Natural killer cell (primary cell): ENCODE results near the gene FBXL16. TPM values are rescaled to one million over a fixed set of nuclear protein-coding genes. Genes with fewer than 3 reads are reported as not detected.

Experiments
- ATAC-seq, 3 donors: fragments of 150-1000 bp in 2 of 3; fragments of 200-7000 bp in 1 of 3; cut with Tn5 transposase; 1 replicate in 1 of 3; 2 replicates in 2 of 3; pipeline ENCODE4 v1.10.0; 2021; ENCODE audit warnings: mild to moderate bottlenecking in 2 of 3, moderate library complexity in 2 of 3
- DNase-seq, 2 donors: peaks; one replicate each; pipeline versions ENCODE4 v3.0.0 to v3.0.0-alpha.2; 2013 to 2021; ENCODE audit warnings: mixed read lengths in 1 of 2
- H3K27ac ChIP-seq: one replicate; pipeline ENCODE4 v1.5.1; 2013; ENCODE audit warnings: mild to moderate bottlenecking, low read length
- H3K27me3 ChIP-seq: one replicate; pipeline ENCODE4 v1.6.1; 2013; ENCODE audit warnings: low read length; ENCODE audit not compliant: control insufficient read depth, insufficient read depth
- H3K36me3 ChIP-seq: one replicate; pipeline ENCODE4 v1.6.1; 2013; ENCODE audit warnings: low read length; ENCODE audit not compliant: control insufficient read depth, insufficient read depth
- H3K4me1 ChIP-seq: one replicate; pipeline ENCODE4 v1.6.1; 2013; ENCODE audit warnings: low read length; ENCODE audit not compliant: control insufficient read depth, insufficient read depth
- H3K4me3 ChIP-seq: one replicate; pipeline ENCODE4 v1.5.1; 2013; ENCODE audit warnings: low read length
- H3K9me3 ChIP-seq: one replicate; pipeline ENCODE4 v1.6.1; 2013; ENCODE audit warnings: low read length; ENCODE audit not compliant: control insufficient read depth, insufficient read depth
- H3K27ac Mint-ChIP-seq, 2 donors: one replicate each; pipeline ENCODE4 v1.8.0; 2022; ENCODE audit warnings: mild to moderate bottlenecking in 2 of 2, mixed read lengths in 2 of 2, moderate library complexity in 1 of 2
- H3K27me3 Mint-ChIP-seq, 2 donors: one replicate each; pipeline ENCODE4 v1.8.0; 2022; ENCODE audit warnings: low read depth in 2 of 2, mixed read lengths in 2 of 2
- H3K36me3 Mint-ChIP-seq: one replicate; pipeline ENCODE4 v1.8.0; 2022; ENCODE audit warnings: mixed read lengths
- H3K4me1 Mint-ChIP-seq, 2 donors: one replicate each; pipeline ENCODE4 v1.8.0; 2022; ENCODE audit warnings: mixed read lengths in 2 of 2
- H3K4me3 Mint-ChIP-seq: one replicate; pipeline ENCODE4 v1.8.0; 2022; ENCODE audit warnings: mild to moderate bottlenecking, moderate library complexity, mixed read lengths
- H3K9me3 Mint-ChIP-seq, 2 donors: one replicate each; pipeline ENCODE4 v1.8.0; 2022; ENCODE audit warnings: mixed read lengths in 2 of 2
- CTCF ChIP-seq: fragments of 200-600 bp; IDR thresholded peaks from one replicate; pipeline ENCODE4 v1.8.0; 2022; ENCODE audit warnings: antibody characterized with exemption
- WGBS: methylation state at CpG from one replicate; pipeline ENCODE4 v1.1.7; 2013; ENCODE audit warnings: missing lambda C conversion rate; ENCODE audit not compliant: insufficient coverage; 5-methylcytosine and 5-hydroxymethylcytosine counted together
- intact Hi-C: fragments of 100-400 bp; cut with micrococcal nuclease; formaldehyde crosslinking; loops from one replicate; pipeline ENCODE4 v1.14.2; 2022
- total RNA-seq, 4 donors: library from RNA; stranded (reverse); fragments of 120-200 nt in 1 of 4; gene quantifications; one replicate each; pipeline versions ENCODE4 v1.2.3 to v1.2.4, GENCODE V29; 2013 to 2022

Gene FBXL16
- total RNA-seq, 3 donors from 2014 or later (not counting 1 experiment from before 2014, with no cell fraction given): 0.48 to 0.79 TPM; not detected in 1

DNA sequence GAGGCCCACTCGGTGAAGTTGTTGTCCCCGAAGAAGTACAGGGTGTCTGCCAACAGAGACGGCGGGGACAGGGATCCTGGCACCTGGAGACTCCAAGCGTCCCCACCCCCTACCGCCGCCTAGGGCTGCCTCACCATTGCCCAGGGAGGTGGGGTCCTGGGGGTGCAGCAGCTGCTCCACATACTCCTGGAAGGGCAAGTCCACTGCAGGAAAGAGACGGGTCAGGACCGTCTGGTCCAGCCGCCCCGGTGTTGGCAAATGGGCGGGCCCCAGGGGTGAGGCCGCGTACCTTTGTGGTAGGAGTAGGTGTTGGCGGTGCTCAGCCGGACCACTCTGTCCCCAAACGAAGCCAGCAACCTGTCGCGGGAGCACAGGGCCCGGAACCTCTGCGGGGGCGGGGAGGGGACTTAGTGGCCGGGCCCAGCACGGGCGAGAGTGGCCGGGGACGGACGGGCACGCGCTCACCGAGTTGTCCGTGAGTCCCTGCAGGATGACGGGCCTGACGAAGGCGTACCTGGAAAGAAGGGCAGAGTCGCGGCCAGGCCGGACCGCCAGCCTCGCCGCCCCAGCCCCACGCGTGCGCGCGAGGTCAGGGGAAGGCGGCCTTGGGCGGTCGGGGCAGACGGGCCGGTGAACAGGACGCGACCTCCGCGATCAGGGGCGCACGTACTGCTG, 22.1 kb downstream of the FBXL16 start:
- Mint-ChIP-seq H3K4me3 (peak overlapping the region; percentile 70), H3K27me3 (no peaks in the 10 kb centered on the region), H3K4me1 (peaks cover 0 to 35% of the 10 kb centered on the region in 2 donors), H3K27ac (peak overlapping the region; percentile 11 to 85), H3K36me3 (no peaks in the 10 kb centered on the region), H3K9me3 (no peaks in the 10 kb centered on the region)
- WGBS: 29% methylated on average over 57 of the region's 57 CpGs
- ATAC-seq (no peak), DNase-seq (no peak)
- intact Hi-C loops: no loop called here
- H3K4me1 ChIP-seq: peaks cover 60% of the 10 kb centered on the region
- H3K27ac ChIP-seq: peak overlapping the region; percentile 35
- TF ChIP-seq CTCF: no peak
- no peaks in the 10 kb centered on the region for H3K9me3 ChIP-seq
- H3K36me3 ChIP-seq: peaks cover 21% of the 10 kb centered on the region
- H3K27me3 ChIP-seq: no peaks in the 10 kb centered on the region
- H3K4me3 ChIP-seq: peak overlapping the region; percentile 26

GRCh38 chr16:682493-683395, 22.9 kb downstream of the FBXL16 start:
- Histone ChIP-seq H3K9me3 (no peaks in the 10 kb centered on the region), H3K4me1 (peaks cover 60% of the 10 kb centered on the region), H3K27ac (no peak overlapping the region), H3K27me3 (no peaks in the 10 kb centered on the region), H3K4me3 (no peak overlapping the region), H3K36me3 (peaks cover 21% of the 10 kb centered on the region)
- WGBS: 91% methylated on average over 36 of the region's 36 CpGs
- peaks cover 0 to 35% of the 10 kb centered on the region in 2 donors for H3K4me1 Mint-ChIP-seq
- no peak for ATAC-seq
- intact Hi-C loops: no loop called here
- H3K4me3 Mint-ChIP-seq: peak overlapping the region; percentile 70
- no peaks in the 10 kb centered on the region for H3K27me3 Mint-ChIP-seq
- H3K36me3 Mint-ChIP-seq: no peaks in the 10 kb centered on the region
- TF ChIP-seq CTCF: no peak
- no peak for DNase-seq
- no peaks in the 10 kb centered on the region for H3K9me3 Mint-ChIP-seq
- peak overlapping the region; percentile 11 to 85 for H3K27ac Mint-ChIP-seq

- Mint-ChIP-seq H3K9me3 (no peaks in the 10 kb centered on the region), H3K36me3 (no peaks in the 10 kb centered on the region), H3K4me3 (peak overlapping the region; percentile 70), H3K27me3 (no peaks in the 10 kb centered on the region), H3K27ac (peak overlapping the region in 1 of 2 donors; percentile 9), H3K4me1 (peaks cover 0 to 35% of the 10 kb centered on the region in 2 donors)
- no peak overlapping the region for H3K4me3 ChIP-seq
- H3K36me3 ChIP-seq: peaks cover 21% of the 10 kb centered on the region
- DNase-seq (no peak), ATAC-seq (no peak)
- intact Hi-C loops: no loop called here
- peaks cover 66% of the 10 kb centered on the region for H3K4me1 ChIP-seq
- no peak for TF ChIP-seq CTCF
- H3K9me3 ChIP-seq: no peaks in the 10 kb centered on the region
- H3K27ac ChIP-seq: no peak overlapping the region
- no peaks in the 10 kb centered on the region for H3K27me3 ChIP-seq
- WGBS: 83% methylated on average over 27 of the region's 28 CpGs
Observed at GRCh38 chr16:681746-682427, 23.7 kb downstream of the FBXL16 start.
